GM20000 (cell line): ENCODE data around the gene CAPNS2.

Source experiments
- DNase-seq: peaks from one replicate; pipeline ENCODE4 v3.0.0; 2012; ENCODE audit warnings: low spot score
- TF ChIP-seq, protein P1 (sequence below): IDR thresholded peaks from 2 replicates; pipeline ENCODE4 v1.5.1; 2012; ENCODE audit warnings: mild to moderate bottlenecking, control low read depth; ENCODE audit errors: extremely low read depth, missing control alignments

CAPNS2 gene

GRCh38 chr16:55574811-55575210 lies 8.3 kb downstream of the CAPNS2 start:
- TF ChIP-seq, protein P1, sequence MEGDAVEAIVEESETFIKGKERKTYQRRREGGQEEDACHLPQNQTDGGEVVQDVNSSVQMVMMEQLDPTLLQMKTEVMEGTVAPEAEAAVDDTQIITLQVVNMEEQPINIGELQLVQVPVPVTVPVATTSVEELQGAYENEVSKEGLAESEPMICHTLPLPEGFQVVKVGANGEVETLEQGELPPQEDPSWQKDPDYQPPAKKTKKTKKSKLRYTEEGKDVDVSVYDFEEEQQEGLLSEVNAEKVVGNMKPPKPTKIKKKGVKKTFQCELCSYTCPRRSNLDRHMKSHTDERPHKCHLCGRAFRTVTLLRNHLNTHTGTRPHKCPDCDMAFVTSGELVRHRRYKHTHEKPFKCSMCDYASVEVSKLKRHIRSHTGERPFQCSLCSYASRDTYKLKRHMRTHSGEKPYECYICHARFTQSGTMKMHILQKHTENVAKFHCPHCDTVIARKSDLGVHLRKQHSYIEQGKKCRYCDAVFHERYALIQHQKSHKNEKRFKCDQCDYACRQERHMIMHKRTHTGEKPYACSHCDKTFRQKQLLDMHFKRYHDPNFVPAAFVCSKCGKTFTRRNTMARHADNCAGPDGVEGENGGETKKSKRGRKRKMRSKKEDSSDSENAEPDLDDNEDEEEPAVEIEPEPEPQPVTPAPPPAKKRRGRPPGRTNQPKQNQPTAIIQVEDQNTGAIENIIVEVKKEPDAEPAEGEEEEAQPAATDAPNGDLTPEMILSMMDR: no peak
- no peak for DNase-seq

DNA sequence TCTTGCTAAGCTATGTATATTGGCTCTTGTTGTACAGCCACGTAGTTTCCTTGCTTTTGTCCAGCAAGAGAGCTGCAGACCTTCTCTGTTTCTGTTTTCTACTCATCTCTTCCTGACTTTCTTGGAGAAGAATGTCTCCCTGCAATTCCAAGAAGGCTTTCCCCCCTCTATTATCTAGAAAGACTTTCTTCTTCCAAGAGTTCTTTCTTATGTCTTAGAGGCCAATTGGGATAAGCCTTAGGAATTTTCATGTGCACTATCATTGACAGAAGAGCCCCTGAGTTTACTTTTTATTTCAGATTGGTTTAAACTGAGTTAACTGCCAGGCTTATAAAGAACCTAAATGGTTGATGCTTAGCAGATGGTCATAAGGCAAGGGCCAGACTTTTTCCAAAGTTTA lies 9.0 kb downstream of the CAPNS2 start:
- TF ChIP-seq, protein P1: no peak

DNA sequence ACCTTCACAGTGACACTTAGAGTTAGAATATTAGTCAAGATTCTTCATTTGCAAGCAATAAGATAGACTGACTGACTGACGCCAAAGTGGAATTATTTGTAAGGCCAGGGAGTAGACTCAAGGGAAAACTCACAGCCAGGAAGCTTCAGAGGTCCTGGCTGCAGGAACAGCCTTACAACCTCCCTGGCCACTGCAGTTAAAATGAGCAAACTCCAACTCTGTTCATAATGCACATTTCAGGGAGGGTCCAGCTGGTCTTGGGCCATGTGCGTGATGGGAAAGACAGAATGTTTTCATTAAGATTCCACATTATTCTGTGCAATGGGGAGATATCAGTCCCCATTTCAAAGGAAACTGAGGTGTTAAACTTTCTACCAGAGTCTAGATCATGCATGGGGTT lies 9.9 kb downstream of the CAPNS2 start:
- no peak for DNase-seq
- TF ChIP-seq, protein P1: no peak

More for the DNA sequence above, 9.0 kb downstream of the CAPNS2 start:
- DNase-seq: no peak

DNA sequence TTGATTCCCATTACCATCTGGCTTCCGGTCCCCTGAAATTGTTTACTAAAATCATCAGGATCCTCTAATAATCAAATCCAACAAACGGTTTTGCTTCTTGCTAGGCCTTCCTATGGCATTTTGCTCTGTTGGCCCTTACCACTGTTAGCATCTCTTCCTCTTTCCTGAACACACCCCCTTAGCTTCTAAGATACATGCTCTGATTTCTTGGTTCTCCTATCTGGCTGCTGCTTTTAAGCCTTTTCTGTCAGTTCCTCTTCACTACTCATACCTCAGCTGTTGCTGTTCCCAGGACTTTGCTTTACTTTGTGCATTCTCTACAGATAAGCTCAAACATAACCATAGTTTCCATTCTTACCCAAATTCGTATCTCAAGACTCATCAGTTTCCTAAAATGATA lies 11.4 kb downstream of the CAPNS2 start:
- TF ChIP-seq, protein P1: no peak
- DNase-seq: no peak

- no peak for DNase-seq
- TF ChIP-seq, protein P1: no peak
Measured at GRCh38 chr16:55585631-55586030, 19.1 kb downstream of the CAPNS2 start.

GRCh38 chr16:55588799-55589198 lies 22.3 kb downstream of the CAPNS2 start:
- DNase-seq: no peak

DNA sequence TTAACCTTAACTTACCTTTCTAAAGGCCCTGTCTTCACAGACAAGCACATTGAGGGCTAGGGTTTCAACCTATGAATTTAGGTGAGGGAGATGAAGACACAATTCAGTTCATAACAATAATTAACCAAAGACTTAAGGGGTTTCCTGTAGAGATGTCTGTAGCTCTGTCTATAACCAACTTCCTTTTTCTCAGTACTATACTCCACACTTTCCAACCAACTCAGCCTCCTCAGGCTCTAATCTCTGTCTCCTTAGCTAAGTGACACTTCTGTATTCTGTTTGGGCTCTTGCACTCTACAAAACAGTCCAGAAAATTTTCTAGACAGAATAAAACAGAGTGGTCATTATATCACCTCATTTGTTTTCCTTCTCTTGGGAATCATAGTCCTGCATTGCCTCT lies 25.8 kb downstream of the CAPNS2 start:
- TF ChIP-seq, protein P1: no peak
- DNase-seq: no peak

More at GRCh38 chr16:55588799-55589198, 22.3 kb downstream of the CAPNS2 start:
- TF ChIP-seq, protein P1: no peak
